ENCODE results near the gene ASGR1.
"Not testable (repeated sequence)": the region's sequence is repeated elsewhere in the genome, so short reads cannot be mapped to it uniquely, and the experiment has no call there.

The ASGR1 gene

DNA sequence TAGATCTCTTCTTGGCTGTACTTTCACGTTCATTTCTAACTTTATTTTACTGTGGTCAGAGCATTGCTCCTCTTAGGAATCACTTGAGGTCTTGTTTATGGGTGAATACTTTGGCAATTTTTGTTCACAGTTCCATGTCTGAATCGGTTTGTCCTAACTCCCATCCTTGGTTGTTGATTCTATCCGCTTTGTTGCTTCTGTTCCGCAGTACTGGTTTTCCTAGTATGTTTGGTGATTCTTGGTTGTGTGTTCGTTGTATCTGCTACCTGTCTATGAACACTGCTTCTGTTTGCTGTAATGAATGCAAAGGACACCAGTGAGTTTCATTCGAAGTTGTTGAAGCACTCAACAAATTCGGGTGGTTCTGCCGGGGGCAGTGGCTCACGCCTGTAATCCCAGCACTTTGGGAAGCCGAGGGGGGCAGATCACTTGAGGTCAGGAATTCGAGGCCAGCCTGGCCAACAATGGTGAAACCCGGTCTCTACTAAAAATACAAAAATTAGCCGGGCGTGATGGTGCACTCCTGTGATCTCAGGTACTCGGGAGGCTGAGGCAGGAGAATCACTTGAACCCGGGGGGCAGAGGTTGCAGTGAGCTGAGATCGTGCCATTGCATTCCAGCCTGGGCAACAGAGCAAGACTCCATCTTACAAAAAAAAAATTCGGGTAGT is 6.5 kb downstream of the ASGR1 start:
- H3K4me3 ChIP-seq (ENCODE audit: low read depth, low read length); DNase-seq (ENCODE audit: low read depth): not testable (repeated sequence)

DNA sequence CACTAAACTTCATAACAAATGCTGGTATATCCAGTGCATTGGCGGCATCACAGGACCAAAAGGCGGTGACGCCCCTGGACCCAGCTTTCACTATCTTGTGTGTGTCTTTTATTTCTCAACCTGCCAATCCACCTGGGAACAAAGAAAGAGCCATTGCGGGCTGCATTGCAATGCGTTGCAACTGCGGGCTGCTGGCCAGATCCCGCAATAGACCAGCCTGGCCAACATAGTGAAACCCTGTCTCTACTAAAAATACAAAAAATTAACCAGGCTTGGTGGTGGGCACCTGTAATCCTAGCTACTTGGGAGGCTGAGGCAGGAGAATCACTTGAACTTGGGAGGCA is 9.6 kb downstream of the ASGR1 start:
- not testable (repeated sequence) for DNase-seq (ENCODE audit: low read depth); H3K4me3 ChIP-seq (ENCODE audit: low read depth, low read length)

- DNase-seq (ENCODE audit: low read depth); H3K4me3 ChIP-seq (ENCODE audit: low read depth, low read length): not testable (repeated sequence)
Measured at GRCh38 chr17:7168841-7169564, 10.2 kb downstream of the ASGR1 start.

- DNase-seq (ENCODE audit: low read depth) = no peak
- no peak overlapping the region for H3K4me3 ChIP-seq (ENCODE audit: low read depth, low read length)
Measured at GRCh38 chr17:7167832-7168231, 11.3 kb downstream of the ASGR1 start.

GRCh38 chr17:7166873-7167272 is 12.3 kb downstream of the ASGR1 start:
- DNase-seq (ENCODE audit: low read depth) = no peak
- H3K4me3 ChIP-seq (ENCODE audit: low read depth, low read length) = no peak overlapping the region

- not testable (repeated sequence) for DNase-seq (ENCODE audit: low read depth); H3K4me3 ChIP-seq (ENCODE audit: low read depth, low read length)
Measured at GRCh38 chr17:7159571-7159970, 19.6 kb downstream of the ASGR1 start.

DNA sequence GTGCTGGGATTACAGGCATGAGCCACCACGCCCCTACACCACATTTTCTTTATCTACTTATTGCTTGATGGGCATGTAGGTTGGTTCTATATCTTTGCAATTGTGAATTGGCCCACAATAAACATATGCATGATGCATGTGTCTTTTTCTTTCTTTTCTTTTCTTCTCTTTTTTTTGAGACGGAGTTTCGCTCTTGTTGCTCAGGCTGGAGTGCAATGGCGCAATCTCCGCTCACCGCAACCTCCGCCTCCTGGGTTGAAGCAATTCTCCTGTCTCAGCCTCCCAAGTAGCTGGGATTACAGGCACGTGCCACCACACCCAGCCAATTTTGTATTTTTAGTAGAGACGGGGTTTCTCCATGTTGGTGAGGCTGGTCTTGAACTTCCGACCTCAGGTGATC is 20.7 kb downstream of the ASGR1 start:
- H3K4me3 ChIP-seq (ENCODE audit: low read depth, low read length); DNase-seq (ENCODE audit: low read depth): not testable (repeated sequence)

GRCh38 chr17:7156342-7156940 is 22.7 kb downstream of the ASGR1 start:
- no peak for DNase-seq (ENCODE audit: low read depth)
- H3K4me3 ChIP-seq (ENCODE audit: low read depth, low read length) = no peak overlapping the region

DNA sequence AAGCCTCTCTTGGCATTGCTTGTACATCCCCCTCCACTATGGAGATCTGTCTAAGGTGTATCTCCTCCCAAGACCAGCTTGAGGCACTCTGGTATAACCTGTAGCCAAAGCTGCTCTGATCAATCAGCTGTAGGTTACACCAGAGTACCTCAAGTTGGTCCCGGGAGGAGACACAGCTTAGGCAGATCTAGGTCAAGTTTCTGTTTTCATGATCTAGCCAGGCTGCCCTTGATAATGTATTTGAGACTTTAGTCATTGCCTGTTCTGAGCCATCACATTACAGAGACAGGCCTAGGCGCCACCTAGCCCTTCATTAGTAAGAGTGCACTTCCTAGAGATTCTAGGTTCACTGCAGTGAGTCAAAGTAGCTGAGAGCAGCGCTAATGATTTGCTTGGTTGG is 31.4 kb downstream of the ASGR1 start:
- H3K4me3 ChIP-seq (ENCODE audit: low read depth, low read length) = no peak overlapping the region
- no peak for DNase-seq (ENCODE audit: low read depth)

DNA sequence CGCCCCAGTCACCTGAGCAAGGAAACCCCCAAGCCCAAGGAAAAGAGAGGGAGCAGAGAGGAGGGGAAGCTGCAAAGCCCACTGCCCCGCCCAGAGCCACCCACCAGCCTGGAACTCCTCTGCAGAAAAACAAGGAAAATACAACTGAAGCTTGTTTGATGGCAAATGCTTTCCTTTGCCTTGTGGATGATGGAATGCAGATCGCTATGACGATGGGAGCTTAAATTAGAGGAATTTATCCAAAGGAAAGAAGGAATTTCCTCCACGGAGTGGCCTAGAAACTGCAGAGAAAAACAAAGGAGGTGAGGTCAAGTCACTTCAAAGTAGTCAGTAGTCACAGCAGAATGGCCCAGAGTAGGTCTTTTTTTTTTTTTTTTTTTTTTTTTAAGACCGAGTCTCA is 33.1 kb downstream of the ASGR1 start:
- no peak for DNase-seq (ENCODE audit: low read depth)
- H3K4me3 ChIP-seq (ENCODE audit: low read depth, low read length) = no peak overlapping the region

DNA sequence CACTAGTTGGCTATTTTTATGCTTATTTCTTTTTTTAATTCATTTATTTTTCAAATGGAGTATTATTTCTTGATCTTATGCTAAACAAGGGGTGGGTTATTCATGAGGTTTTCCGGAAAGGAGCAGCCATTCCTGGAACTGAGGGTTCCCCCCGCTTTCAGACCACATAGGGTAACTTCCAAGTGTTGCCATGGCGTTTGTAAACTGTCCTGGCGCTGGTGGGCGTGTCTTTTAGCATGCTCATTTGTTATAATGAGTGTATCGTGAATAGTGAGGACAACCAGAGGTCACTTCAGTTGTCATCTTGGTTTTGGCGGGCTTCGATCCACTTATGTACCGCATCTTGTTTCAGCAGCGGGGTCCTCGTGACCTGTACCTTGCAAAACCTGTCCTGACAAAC is 35.0 kb downstream of the ASGR1 start:
- no peak for DNase-seq (ENCODE audit: low read depth)

GRCh38 chr17:7141824-7142223 is 37.3 kb downstream of the ASGR1 start:
- no peak for DNase-seq (ENCODE audit: low read depth)
- no peak overlapping the region for H3K4me3 ChIP-seq (ENCODE audit: low read depth, low read length)

More for the DNA sequence above, 35.0 kb downstream of the ASGR1 start:
- H3K4me3 ChIP-seq (ENCODE audit: low read depth, low read length) = no peak overlapping the region

DNA sequence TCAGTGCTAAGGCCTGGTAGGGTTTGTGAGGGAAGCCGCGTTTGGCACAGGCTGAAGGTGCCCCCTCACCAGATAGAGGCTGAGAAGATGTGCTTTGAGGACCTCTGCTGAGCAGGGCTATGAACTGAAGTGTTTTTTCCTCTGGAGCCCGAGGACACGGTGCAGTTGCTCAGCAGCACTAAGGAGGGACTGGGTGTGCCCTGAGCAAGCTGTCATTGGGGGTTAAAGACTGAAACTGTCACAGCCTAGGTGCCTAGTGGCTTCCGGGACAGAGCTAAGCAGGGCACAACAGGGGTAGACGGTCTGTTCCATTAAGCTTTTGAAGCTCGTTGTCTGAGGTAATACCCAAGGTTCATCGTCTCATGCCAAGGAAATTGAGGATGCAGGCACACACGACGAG is 39.8 kb downstream of the ASGR1 start:
- no peak for DNase-seq (ENCODE audit: low read depth)
- H3K4me3 ChIP-seq (ENCODE audit: low read depth, low read length) = no peak overlapping the region

DNA sequence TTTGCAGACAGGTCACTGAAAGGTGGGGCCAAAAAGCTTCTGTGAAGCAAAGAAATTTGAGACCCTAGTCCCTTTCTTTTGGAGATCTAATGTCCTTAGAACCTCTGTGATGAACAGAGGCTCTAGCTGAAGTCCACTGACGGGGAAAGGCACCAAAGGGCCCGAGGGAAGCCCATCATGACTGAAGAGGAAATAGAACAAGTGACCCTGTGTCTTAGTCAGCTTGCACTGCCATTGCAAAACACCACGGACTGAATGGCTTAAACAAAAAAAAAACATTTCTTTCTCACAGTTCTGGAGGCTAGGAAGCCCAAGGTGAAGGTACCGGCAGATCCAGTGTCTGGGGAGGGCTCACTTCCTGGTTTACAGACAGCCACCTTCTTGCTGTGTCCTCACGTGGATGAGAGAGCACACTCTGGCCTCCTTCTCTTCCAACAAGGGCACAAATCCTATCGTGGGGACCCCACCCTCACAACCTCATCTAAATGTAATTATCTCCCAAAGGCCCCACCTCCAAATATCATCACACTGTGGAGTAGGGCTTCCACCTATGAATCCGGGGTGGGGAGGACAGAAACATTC is 40.3 kb downstream of the ASGR1 start:
- no peak for DNase-seq (ENCODE audit: low read depth)
- no peak overlapping the region for H3K4me3 ChIP-seq (ENCODE audit: low read depth, low read length)

GRCh38 chr17:7137171-7137943 is 41.8 kb downstream of the ASGR1 start:
- H3K4me3 ChIP-seq (ENCODE audit: low read depth, low read length) = no peak overlapping the region
- no peak for DNase-seq (ENCODE audit: low read depth)

- DNase-seq (ENCODE audit: low read depth) = peak; percentile 18
- no peak overlapping the region for H3K4me3 ChIP-seq (ENCODE audit: low read depth, low read length)
Measured at GRCh38 chr17:7136266-7136877, 42.8 kb downstream of the ASGR1 start.

- no peak for DNase-seq (ENCODE audit: low read depth)
- no peak overlapping the region for H3K4me3 ChIP-seq (ENCODE audit: low read depth, low read length)
Measured at GRCh38 chr17:7133916-7134315, 45.3 kb downstream of the ASGR1 start.

GRCh38 chr17:7133424-7133823 is 45.7 kb downstream of the ASGR1 start:
- no peak for DNase-seq (ENCODE audit: low read depth)
- no peak overlapping the region for H3K4me3 ChIP-seq (ENCODE audit: low read depth, low read length)

DNA sequence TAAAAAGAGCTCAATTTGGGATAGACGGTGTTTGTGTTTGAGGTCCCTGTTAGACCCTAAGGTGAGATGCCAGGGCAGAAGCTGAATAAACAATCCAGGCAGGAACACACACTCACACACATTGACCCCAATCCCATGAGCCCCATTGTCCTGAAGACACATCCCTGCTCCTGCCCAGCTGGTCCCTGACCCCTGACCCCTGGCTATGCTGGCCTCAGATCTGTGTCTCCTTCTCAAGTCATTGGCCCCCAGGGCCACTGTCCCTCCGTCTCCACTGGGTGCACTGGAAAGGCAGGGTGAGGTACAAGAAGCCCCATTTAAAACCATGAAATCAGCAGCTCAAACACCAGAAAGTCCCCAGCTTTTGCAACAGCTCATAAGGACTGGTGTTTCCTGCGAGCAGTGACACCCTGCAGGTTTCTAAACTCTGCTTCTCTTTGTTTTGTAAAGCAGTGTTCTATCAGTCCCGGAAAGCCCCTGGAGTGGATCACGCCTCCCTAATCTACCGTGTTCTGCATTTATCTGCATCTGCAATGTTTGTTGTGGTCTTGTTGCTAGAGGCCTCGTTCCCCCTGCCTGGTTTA is 46.6 kb downstream of the ASGR1 start:
- DNase-seq (ENCODE audit: low read depth) = no peak
- H3K4me3 ChIP-seq (ENCODE audit: low read depth, low read length) = no peak overlapping the region

All from skeletal muscle cell (primary cell).